Measurements from ENCODE around the gene FAM9B.
"Not testable (repeated sequence)": the region's sequence is repeated elsewhere in the genome, so short reads cannot be mapped to it uniquely, and the experiment has no call there.

The FAM9B gene

DNA sequence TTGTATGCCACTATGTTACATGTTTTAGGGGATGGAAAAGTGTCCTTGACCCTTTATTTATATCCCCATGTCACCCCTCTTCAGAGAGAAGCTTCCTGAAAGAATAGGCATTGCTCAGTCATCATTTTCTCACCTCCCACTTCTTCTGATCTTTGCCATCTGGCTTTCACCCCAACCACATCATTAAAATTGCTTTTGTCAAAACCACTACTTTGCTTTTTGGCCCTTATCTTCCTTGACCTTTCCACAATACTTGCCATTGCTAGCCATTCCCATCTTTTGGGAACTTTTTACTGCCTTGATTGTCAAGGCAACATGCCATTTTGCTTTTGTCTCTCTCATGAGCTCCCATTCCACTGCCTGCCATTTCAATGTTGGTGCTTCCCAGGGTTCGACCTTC, 14.9 kb upstream of the FAM9B start:
- no peaks in the 10 kb centered on the region for H3K27me3 ChIP-seq (ENCODE audit: control insufficient read depth in 2 of 2, insufficient read depth in 2 of 2, low read length in 2 of 2)
- no peak overlapping the region for H3K27ac ChIP-seq (ENCODE audit: low read depth in 2 of 2, low read length in 2 of 2)
- no peak overlapping the region for H3K9ac ChIP-seq (ENCODE audit: low read depth in 1 of 2, low read length in 2 of 2)
- no peaks in the 10 kb centered on the region for H3K4me1 ChIP-seq (ENCODE audit: control insufficient read depth in 2 of 2, insufficient read depth in 2 of 2, low read length in 2 of 2)
- H3K4me3 ChIP-seq (ENCODE audit: low read length in 2 of 2), result no peak overlapping the region
- no peaks in the 10 kb centered on the region for H3K9me3 ChIP-seq (ENCODE audit: control insufficient read depth in 2 of 2, low read length in 2 of 2)
- H3K36me3 ChIP-seq (ENCODE audit: control insufficient read depth in 2 of 2, insufficient read depth in 2 of 2, low read length in 2 of 2), result no peaks in the 10 kb centered on the region

DNA sequence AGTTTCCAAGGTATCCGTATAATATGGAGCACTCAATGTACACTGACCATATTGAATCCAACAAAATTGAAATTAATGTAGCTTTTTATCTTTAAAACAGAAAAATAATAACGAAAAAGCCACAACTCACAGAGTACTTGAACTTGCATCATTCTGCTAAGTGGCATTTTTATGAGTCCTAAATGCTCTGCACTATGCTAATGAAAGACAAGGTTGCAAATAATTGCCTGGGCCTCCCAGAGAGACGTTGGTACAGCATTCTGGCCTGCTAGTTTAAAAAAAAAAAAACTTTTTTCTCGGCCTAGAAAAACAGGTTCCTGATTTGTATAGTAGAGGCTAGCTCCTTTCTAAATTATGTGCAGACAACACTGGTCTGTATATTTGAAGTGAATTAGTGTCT, 4.3 kb upstream of the FAM9B start:
- H3K27ac ChIP-seq (ENCODE audit: low read depth in 2 of 2, low read length in 2 of 2), result no peak overlapping the region
- H3K27me3 ChIP-seq (ENCODE audit: control insufficient read depth in 2 of 2, insufficient read depth in 2 of 2, low read length in 2 of 2), result no peaks in the 10 kb centered on the region
- H3K4me1 ChIP-seq (ENCODE audit: control insufficient read depth in 2 of 2, insufficient read depth in 2 of 2, low read length in 2 of 2), result no peaks in the 10 kb centered on the region
- H3K36me3 ChIP-seq (ENCODE audit: control insufficient read depth in 2 of 2, insufficient read depth in 2 of 2, low read length in 2 of 2), result no peaks in the 10 kb centered on the region
- H3K9me3 ChIP-seq (ENCODE audit: control insufficient read depth in 2 of 2, low read length in 2 of 2), result no peaks in the 10 kb centered on the region
- H3K4me3 ChIP-seq (ENCODE audit: low read length in 2 of 2), result no peak overlapping the region
- H3K9ac ChIP-seq (ENCODE audit: low read depth in 1 of 2, low read length in 2 of 2), result no peak overlapping the region

- H3K27me3 ChIP-seq (ENCODE audit: control insufficient read depth in 2 of 2, insufficient read depth in 2 of 2, low read length in 2 of 2), result no peaks in the 10 kb centered on the region
- H3K9me3 ChIP-seq (ENCODE audit: control insufficient read depth in 2 of 2, low read length in 2 of 2), result no peaks in the 10 kb centered on the region
- no peaks in the 10 kb centered on the region for H3K4me1 ChIP-seq (ENCODE audit: control insufficient read depth in 2 of 2, insufficient read depth in 2 of 2, low read length in 2 of 2)
- no peak overlapping the region for H3K9ac ChIP-seq (ENCODE audit: low read depth in 1 of 2, low read length in 2 of 2)
- no peak overlapping the region for H3K4me3 ChIP-seq (ENCODE audit: low read length in 2 of 2)
- no peak overlapping the region for H3K27ac ChIP-seq (ENCODE audit: low read depth in 2 of 2, low read length in 2 of 2)
- H3K36me3 ChIP-seq (ENCODE audit: control insufficient read depth in 2 of 2, insufficient read depth in 2 of 2, low read length in 2 of 2), result no peaks in the 10 kb centered on the region
These were observed 3.4 kb upstream of the FAM9B start for GRCh38 chrX:9037296-9037695.

GRCh38 chrX:9033586-9033985, 341 bp downstream of the FAM9B start:
- no peaks in the 10 kb centered on the region for H3K36me3 ChIP-seq (ENCODE audit: control insufficient read depth in 2 of 2, insufficient read depth in 2 of 2, low read length in 2 of 2)
- no peaks in the 10 kb centered on the region for H3K27me3 ChIP-seq (ENCODE audit: control insufficient read depth in 2 of 2, insufficient read depth in 2 of 2, low read length in 2 of 2)
- no peak overlapping the region for H3K9ac ChIP-seq (ENCODE audit: low read depth in 1 of 2, low read length in 2 of 2)
- no peak overlapping the region for H3K27ac ChIP-seq (ENCODE audit: low read depth in 2 of 2, low read length in 2 of 2)
- H3K4me1 ChIP-seq (ENCODE audit: control insufficient read depth in 2 of 2, insufficient read depth in 2 of 2, low read length in 2 of 2), result no peaks in the 10 kb centered on the region
- no peak overlapping the region for H3K4me3 ChIP-seq (ENCODE audit: low read length in 2 of 2)
- no peaks in the 10 kb centered on the region for H3K9me3 ChIP-seq (ENCODE audit: control insufficient read depth in 2 of 2, low read length in 2 of 2)

DNA sequence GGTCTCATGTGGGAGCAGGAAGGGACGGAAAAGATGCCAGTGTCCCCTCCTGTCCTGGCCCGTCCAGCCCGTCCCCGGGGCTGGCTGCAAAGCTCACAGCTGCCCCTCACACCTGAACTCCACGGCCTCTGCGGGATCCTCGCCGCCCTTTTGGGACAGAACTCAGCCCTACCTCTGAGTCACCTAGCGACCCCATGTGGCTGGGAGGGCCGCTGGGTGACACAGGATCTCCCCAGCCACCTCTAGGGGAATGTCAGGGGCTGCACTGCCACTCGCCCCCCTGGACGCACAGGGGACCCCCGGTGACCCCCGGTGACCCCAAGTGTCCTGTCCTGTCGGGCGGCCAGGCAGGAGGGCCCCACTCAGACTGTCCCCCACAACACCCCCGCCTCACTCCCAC, 748 bp downstream of the FAM9B start:
- no peaks in the 10 kb centered on the region for H3K9me3 ChIP-seq (ENCODE audit: control insufficient read depth in 2 of 2, low read length in 2 of 2)
- H3K36me3 ChIP-seq (ENCODE audit: control insufficient read depth in 2 of 2, insufficient read depth in 2 of 2, low read length in 2 of 2), result no peaks in the 10 kb centered on the region
- H3K9ac ChIP-seq (ENCODE audit: low read depth in 1 of 2, low read length in 2 of 2), result no peak overlapping the region
- H3K27me3 ChIP-seq (ENCODE audit: control insufficient read depth in 2 of 2, insufficient read depth in 2 of 2, low read length in 2 of 2), result no peaks in the 10 kb centered on the region
- no peak overlapping the region for H3K27ac ChIP-seq (ENCODE audit: low read depth in 2 of 2, low read length in 2 of 2)
- H3K4me1 ChIP-seq (ENCODE audit: control insufficient read depth in 2 of 2, insufficient read depth in 2 of 2, low read length in 2 of 2), result no peaks in the 10 kb centered on the region
- H3K4me3 ChIP-seq (ENCODE audit: low read length in 2 of 2), result no peak overlapping the region

DNA sequence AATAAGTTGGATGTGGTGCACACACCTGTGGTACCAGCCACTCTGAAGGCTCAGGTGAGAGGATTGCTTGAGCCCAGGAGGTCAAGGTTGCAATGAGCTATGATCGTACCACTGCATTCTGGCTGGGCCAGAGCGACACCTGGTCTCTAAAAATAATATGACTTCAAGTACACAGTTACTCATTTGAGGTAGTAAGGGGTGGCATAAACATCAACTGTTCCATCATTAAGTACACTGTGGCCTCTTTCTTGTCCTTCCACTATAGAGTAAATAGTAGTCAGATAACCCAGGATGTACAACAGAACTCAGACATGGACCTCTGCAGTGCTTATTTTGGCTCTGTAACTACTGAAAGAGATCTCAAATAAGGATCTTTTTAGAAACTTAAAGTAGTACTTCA, 10.6 kb downstream of the FAM9B start:
- Histone ChIP-seq H3K27ac (ENCODE audit: low read depth in 2 of 2, low read length in 2 of 2) (no peak overlapping the region), H3K9ac (ENCODE audit: low read depth in 1 of 2, low read length in 2 of 2) (no peak overlapping the region), H3K4me3 (ENCODE audit: low read length in 2 of 2) (no peak overlapping the region), H3K4me1 (ENCODE audit: control insufficient read depth in 2 of 2, insufficient read depth in 2 of 2, low read length in 2 of 2) (no peaks in the 10 kb centered on the region), H3K36me3 (ENCODE audit: control insufficient read depth in 2 of 2, insufficient read depth in 2 of 2, low read length in 2 of 2) (no peaks in the 10 kb centered on the region), H3K9me3 (ENCODE audit: control insufficient read depth in 2 of 2, low read length in 2 of 2) (no peaks in the 10 kb centered on the region), H3K27me3 (ENCODE audit: control insufficient read depth in 2 of 2, insufficient read depth in 2 of 2, low read length in 2 of 2) (no peaks in the 10 kb centered on the region)

DNA sequence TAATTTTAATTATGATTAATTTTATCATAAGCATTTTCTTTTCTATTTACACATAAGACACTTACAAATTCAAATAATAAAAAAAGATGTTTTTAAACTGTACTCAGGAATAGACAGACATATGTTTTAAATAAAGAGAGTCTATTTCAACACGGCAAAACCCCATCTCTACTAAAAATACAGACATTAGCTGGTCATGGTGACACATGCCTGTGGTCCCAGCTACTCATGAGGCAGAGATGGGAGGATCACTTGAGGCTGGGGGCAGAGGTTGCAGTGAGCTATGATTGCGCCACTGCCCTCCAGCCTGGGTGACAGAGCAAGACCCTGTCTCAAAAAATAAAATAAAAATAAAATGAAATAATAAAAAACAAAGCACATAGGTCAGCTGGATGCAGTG, 14.8 kb downstream of the FAM9B start:
- Histone ChIP-seq H3K27me3 (ENCODE audit: control insufficient read depth in 2 of 2, insufficient read depth in 2 of 2, low read length in 2 of 2) (no peaks in the 10 kb centered on the region), H3K9me3 (ENCODE audit: control insufficient read depth in 2 of 2, low read length in 2 of 2) (no peaks in the 10 kb centered on the region), H3K4me3 (ENCODE audit: low read length in 2 of 2) (no peak overlapping the region), H3K36me3 (ENCODE audit: control insufficient read depth in 2 of 2, insufficient read depth in 2 of 2, low read length in 2 of 2) (no peaks in the 10 kb centered on the region), H3K27ac (ENCODE audit: low read depth in 2 of 2, low read length in 2 of 2) (no peak overlapping the region), H3K9ac (ENCODE audit: low read depth in 1 of 2, low read length in 2 of 2) (no peak overlapping the region), H3K4me1 (ENCODE audit: control insufficient read depth in 2 of 2, insufficient read depth in 2 of 2, low read length in 2 of 2) (no peaks in the 10 kb centered on the region)

GRCh38 chrX:9018332-9018731, 15.6 kb downstream of the FAM9B start:
- not testable (repeated sequence) for H3K27ac ChIP-seq (ENCODE audit: low read depth in 2 of 2, low read length in 2 of 2); H3K36me3 ChIP-seq (ENCODE audit: control insufficient read depth in 2 of 2, insufficient read depth in 2 of 2, low read length in 2 of 2); H3K4me1 ChIP-seq (ENCODE audit: control insufficient read depth in 2 of 2, insufficient read depth in 2 of 2, low read length in 2 of 2); H3K27me3 ChIP-seq (ENCODE audit: control insufficient read depth in 2 of 2, insufficient read depth in 2 of 2, low read length in 2 of 2); H3K9me3 ChIP-seq (ENCODE audit: control insufficient read depth in 2 of 2, low read length in 2 of 2); H3K4me3 ChIP-seq (ENCODE audit: low read length in 2 of 2); H3K9ac ChIP-seq (ENCODE audit: low read depth in 1 of 2, low read length in 2 of 2)

DNA sequence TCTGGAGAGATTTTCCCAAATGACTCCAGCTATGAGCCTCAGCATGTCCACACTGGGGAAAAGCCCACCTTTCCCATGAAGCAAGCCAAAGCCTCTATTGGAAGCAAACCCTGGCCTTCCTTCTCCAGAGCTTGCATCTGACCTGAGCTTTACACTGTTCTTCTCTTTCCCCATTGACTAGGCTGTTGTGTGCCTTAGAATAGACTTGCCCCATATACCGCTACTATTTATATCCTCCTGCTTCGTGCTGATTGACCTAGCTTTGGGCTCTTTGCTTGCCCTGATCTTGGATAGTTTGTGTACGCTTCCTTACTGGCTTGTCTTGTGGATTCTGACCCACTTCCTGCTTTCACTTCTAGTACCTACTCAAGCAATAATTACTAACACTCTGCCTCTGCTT, 30.9 kb downstream of the FAM9B start:
- H3K27ac ChIP-seq (ENCODE audit: low read depth in 2 of 2, low read length in 2 of 2), result no peak overlapping the region
- no peaks in the 10 kb centered on the region for H3K27me3 ChIP-seq (ENCODE audit: control insufficient read depth in 2 of 2, insufficient read depth in 2 of 2, low read length in 2 of 2)
- H3K9ac ChIP-seq (ENCODE audit: low read depth in 1 of 2, low read length in 2 of 2), result no peak overlapping the region
- H3K4me1 ChIP-seq (ENCODE audit: control insufficient read depth in 2 of 2, insufficient read depth in 2 of 2, low read length in 2 of 2), result no peaks in the 10 kb centered on the region
- H3K36me3 ChIP-seq (ENCODE audit: control insufficient read depth in 2 of 2, insufficient read depth in 2 of 2, low read length in 2 of 2), result no peaks in the 10 kb centered on the region
- H3K9me3 ChIP-seq (ENCODE audit: control insufficient read depth in 2 of 2, low read length in 2 of 2), result no peaks in the 10 kb centered on the region
- no peak overlapping the region for H3K4me3 ChIP-seq (ENCODE audit: low read length in 2 of 2)

GRCh38 chrX:8988446-8988845, 45.5 kb downstream of the FAM9B start:
- no peak overlapping the region for H3K9ac ChIP-seq (ENCODE audit: low read depth in 1 of 2, low read length in 2 of 2)
- H3K36me3 ChIP-seq (ENCODE audit: control insufficient read depth in 2 of 2, insufficient read depth in 2 of 2, low read length in 2 of 2), result no peaks in the 10 kb centered on the region

GRCh38 chrX:8987672-8988250, 46.2 kb downstream of the FAM9B start:
- no peaks in the 10 kb centered on the region for H3K9me3 ChIP-seq (ENCODE audit: control insufficient read depth in 2 of 2, low read length in 2 of 2)
- H3K36me3 ChIP-seq (ENCODE audit: control insufficient read depth in 2 of 2, insufficient read depth in 2 of 2, low read length in 2 of 2), result no peaks in the 10 kb centered on the region
- H3K4me3 ChIP-seq (ENCODE audit: low read length in 2 of 2), result no peak overlapping the region
- no peak overlapping the region for H3K27ac ChIP-seq (ENCODE audit: low read depth in 2 of 2, low read length in 2 of 2)
- no peaks in the 10 kb centered on the region for H3K27me3 ChIP-seq (ENCODE audit: control insufficient read depth in 2 of 2, insufficient read depth in 2 of 2, low read length in 2 of 2)
- no peak overlapping the region for H3K9ac ChIP-seq (ENCODE audit: low read depth in 1 of 2, low read length in 2 of 2)
- no peaks in the 10 kb centered on the region for H3K4me1 ChIP-seq (ENCODE audit: control insufficient read depth in 2 of 2, insufficient read depth in 2 of 2, low read length in 2 of 2)

More at GRCh38 chrX:8988446-8988845, 45.5 kb downstream of the FAM9B start:
- Histone ChIP-seq H3K4me3 (ENCODE audit: low read length in 2 of 2) (no peak overlapping the region), H3K27ac (ENCODE audit: low read depth in 2 of 2, low read length in 2 of 2) (no peak overlapping the region), H3K4me1 (ENCODE audit: control insufficient read depth in 2 of 2, insufficient read depth in 2 of 2, low read length in 2 of 2) (no peaks in the 10 kb centered on the region), H3K9me3 (ENCODE audit: control insufficient read depth in 2 of 2, low read length in 2 of 2) (no peaks in the 10 kb centered on the region), H3K27me3 (ENCODE audit: control insufficient read depth in 2 of 2, insufficient read depth in 2 of 2, low read length in 2 of 2) (no peaks in the 10 kb centered on the region)

All from mucosa of rectum (tissue), 2 donors.